Measurements from ENCODE around the gene LY6G5C. TPM values are rescaled to one million over a fixed set of nuclear protein-coding genes. Genes with fewer than 3 reads are reported as not detected.

The LY6G5C gene
- total and polyA plus RNA-seq, 2 of the 13 experiments (the other 11 are each of a cell fraction or from before 2014, with no cell fraction given), result 0.33 to 0.55 TPM

DNA sequence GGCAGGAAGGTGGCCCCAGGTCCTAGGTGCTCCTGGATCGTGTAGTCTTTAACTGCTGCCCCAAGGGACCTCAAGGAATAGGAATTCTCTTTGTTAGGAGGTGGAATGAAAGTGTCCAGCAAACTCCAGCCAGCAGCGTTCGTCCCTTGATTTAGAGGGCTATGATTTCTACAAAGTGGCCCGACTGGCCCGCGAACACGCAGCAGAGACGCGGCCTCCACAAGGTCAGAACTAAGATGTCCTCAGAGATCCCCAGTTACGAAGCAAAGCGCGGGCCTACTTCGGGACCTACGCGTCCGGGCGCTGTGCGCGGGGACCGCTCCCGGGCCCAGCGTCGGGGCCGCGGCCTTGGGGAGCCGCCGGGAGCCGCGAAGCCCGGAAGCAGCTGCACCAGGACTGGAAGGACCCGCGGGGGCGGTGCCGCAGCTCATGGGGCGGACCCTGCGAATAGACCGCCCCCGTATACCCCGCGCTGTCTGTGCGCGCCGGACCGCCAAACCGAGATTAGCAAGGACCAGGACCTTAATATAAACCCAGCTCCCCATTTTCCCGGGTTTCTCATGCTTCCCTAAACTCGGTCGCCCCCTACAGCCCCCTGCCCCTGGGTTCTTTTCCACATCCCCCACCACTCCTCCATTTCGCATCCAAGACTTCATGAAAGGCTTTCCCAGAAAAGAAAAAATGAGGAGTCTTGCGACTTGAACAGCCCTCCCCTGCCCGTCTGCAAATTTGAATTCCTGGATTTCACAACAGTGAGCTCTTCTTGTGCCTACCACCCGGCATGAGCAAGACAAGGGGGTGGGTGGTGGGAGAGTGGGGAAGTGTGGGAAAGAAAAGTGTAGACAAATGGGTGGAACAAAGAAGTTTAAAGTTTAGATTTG is 20.2 kb downstream of the LY6G5C start, which contains the start of gene C6orf47 (continued):
- TF ChIP-seq ZNF850 (CRISPR knock-in tag; conservative IDR thresholded peaks at IDR 0.05) (peak; percentile 25; the same call in 1 of the 2 replicates), YEATS4 (CRISPR knock-in tag; IDR thresholded peaks at IDR 0.05; ENCODE audit: borderline replicate concordance) (peak; percentile 91), ZSCAN21 (CRISPR knock-in tag; IDR thresholded peaks at IDR 0.05; ENCODE audit: borderline replicate concordance) (peak; percentile 90), ZNF563 (CRISPR knock-in tag; IDR thresholded peaks at IDR 0.05) (peak; percentile 70), ELF4 (CRISPR knock-in tag; IDR thresholded peaks at IDR 0.05; ENCODE audit: borderline replicate concordance) (no peak; the same call in 1 of the 2 replicates), SYNCRIP (IDR thresholded peaks at IDR 0.05; ENCODE audit: insufficient read depth, low read depth, low read length) (no peak), MTF1 (CRISPR knock-in tag; IDR thresholded peaks at IDR 0.05) (peak; percentile 90; the same call in 1 of the 2 replicates), KLF6 (CRISPR knock-in tag; IDR thresholded peaks at IDR 0.05) (peak; percentile 87; the same call in 1 of the 2 replicates), SRSF1 (optimal IDR thresholded peaks at IDR 0.05; ENCODE audit: low read depth, low read length) (no peak), REPIN1 (CRISPR knock-in tag; IDR thresholded peaks at IDR 0.05; ENCODE audit: borderline replicate concordance, low read depth) (peak; percentile 96)
- TF ChIP-seq, protein P1, sequence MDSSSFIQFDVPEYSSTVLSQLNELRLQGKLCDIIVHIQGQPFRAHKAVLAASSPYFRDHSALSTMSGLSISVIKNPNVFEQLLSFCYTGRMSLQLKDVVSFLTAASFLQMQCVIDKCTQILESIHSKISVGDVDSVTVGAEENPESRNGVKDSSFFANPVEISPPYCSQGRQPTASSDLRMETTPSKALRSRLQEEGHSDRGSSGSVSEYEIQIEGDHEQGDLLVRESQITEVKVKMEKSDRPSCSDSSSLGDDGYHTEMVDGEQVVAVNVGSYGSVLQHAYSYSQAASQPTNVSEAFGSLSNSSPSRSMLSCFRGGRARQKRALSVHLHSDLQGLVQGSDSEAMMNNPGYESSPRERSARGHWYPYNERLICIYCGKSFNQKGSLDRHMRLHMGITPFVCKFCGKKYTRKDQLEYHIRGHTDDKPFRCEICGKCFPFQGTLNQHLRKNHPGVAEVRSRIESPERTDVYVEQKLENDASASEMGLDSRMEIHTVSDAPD (CRISPR knock-in tag; IDR thresholded peaks at IDR 0.05), result 0 out of 2 replicates have a peak, but pooled peaks have one; percentile 46
- TF ChIP-seq, protein P2, sequence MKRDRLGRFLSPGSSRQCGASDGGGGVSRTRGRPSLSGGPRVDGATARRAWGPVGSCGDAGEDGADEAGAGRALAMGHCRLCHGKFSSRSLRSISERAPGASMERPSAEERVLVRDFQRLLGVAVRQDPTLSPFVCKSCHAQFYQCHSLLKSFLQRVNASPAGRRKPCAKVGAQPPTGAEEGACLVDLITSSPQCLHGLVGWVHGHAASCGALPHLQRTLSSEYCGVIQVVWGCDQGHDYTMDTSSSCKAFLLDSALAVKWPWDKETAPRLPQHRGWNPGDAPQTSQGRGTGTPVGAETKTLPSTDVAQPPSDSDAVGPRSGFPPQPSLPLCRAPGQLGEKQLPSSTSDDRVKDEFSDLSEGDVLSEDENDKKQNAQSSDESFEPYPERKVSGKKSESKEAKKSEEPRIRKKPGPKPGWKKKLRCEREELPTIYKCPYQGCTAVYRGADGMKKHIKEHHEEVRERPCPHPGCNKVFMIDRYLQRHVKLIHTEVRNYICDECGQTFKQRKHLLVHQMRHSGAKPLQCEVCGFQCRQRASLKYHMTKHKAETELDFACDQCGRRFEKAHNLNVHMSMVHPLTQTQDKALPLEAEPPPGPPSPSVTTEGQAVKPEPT (CRISPR knock-in tag; IDR thresholded peaks at IDR 0.05; ENCODE audit: low read depth), result no peak
- TF ChIP-seq, protein P3, sequence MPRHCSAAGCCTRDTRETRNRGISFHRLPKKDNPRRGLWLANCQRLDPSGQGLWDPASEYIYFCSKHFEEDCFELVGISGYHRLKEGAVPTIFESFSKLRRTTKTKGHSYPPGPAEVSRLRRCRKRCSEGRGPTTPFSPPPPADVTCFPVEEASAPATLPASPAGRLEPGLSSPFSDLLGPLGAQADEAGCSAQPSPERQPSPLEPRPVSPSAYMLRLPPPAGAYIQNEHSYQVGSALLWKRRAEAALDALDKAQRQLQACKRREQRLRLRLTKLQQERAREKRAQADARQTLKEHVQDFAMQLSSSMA (CRISPR knock-in tag; IDR thresholded peaks at IDR 0.05), result no peak
- TF ChIP-seq, protein P4, sequence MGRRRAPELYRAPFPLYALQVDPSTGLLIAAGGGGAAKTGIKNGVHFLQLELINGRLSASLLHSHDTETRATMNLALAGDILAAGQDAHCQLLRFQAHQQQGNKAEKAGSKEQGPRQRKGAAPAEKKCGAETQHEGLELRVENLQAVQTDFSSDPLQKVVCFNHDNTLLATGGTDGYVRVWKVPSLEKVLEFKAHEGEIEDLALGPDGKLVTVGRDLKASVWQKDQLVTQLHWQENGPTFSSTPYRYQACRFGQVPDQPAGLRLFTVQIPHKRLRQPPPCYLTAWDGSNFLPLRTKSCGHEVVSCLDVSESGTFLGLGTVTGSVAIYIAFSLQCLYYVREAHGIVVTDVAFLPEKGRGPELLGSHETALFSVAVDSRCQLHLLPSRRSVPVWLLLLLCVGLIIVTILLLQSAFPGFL (CRISPR knock-in tag; IDR thresholded peaks at IDR 0.05), result 0 out of 2 replicates have a peak, but pooled peaks have one; percentile 88
- TF ChIP-seq, protein P5, sequence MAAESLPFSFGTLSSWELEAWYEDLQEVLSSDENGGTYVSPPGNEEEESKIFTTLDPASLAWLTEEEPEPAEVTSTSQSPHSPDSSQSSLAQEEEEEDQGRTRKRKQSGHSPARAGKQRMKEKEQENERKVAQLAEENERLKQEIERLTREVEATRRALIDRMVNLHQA (CRISPR knock-in tag; IDR thresholded peaks at IDR 0.05), result no peak; the same call in 1 of the 2 replicates
- TF ChIP-seq, protein P6, sequence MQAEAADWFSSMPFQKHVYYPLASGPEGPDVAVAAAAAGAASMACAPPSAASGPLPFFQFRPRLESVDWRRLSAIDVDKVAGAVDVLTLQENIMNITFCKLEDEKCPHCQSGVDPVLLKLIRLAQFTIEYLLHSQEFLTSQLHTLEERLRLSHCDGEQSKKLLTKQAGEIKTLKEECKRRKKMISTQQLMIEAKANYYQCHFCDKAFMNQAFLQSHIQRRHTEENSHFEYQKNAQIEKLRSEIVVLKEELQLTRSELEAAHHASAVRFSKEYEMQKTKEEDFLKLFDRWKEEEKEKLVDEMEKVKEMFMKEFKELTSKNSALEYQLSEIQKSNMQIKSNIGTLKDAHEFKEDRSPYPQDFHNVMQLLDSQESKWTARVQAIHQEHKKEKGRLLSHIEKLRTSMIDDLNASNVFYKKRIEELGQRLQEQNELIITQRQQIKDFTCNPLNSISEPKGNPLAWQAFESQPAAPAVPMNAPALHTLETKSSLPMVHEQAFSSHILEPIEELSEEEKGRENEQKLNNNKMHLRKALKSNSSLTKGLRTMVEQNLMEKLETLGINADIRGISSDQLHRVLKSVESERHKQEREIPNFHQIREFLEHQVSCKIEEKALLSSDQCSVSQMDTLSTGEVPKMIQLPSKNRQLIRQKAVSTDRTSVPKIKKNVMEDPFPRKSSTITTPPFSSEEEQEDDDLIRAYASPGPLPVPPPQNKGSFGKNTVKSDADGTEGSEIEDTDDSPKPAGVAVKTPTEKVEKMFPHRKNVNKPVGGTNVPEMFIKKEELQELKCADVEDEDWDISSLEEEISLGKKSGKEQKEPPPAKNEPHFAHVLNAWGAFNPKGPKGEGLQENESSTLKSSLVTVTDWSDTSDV (CRISPR knock-in tag; IDR thresholded peaks at IDR 0.05), result no peak
- TF ChIP-seq, protein P7, sequence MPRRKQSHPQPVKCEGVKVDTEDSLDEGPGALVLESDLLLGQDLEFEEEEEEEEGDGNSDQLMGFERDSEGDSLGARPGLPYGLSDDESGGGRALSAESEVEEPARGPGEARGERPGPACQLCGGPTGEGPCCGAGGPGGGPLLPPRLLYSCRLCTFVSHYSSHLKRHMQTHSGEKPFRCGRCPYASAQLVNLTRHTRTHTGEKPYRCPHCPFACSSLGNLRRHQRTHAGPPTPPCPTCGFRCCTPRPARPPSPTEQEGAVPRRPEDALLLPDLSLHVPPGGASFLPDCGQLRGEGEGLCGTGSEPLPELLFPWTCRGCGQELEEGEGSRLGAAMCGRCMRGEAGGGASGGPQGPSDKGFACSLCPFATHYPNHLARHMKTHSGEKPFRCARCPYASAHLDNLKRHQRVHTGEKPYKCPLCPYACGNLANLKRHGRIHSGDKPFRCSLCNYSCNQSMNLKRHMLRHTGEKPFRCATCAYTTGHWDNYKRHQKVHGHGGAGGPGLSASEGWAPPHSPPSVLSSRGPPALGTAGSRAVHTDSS (CRISPR knock-in tag; conservative IDR thresholded peaks at IDR 0.05), result 0 out of 2 replicates have a peak, but pooled peaks have one; percentile 86
